Smooth muscle cell (in vitro differentiated cells): ENCODE results near the gene PSMB11. TPM values are rescaled to one million over a fixed set of nuclear protein-coding genes. Genes with fewer than 3 reads are reported as not detected.

Experiments used
- DNase-seq: peaks from one replicate; lab custom pipeline; 2025; ENCODE audit not compliant: unreplicated experiment; lab: John Stamatoyannopoulos, UW
- H2AFZ ChIP-seq: fragments of 200-600 bp; sonication (generic); 2 replicates; pipeline ENCODE4 v1.6.0; 2016; ENCODE audit warnings: antibody characterized with exemption, low read depth, mild to moderate bottlenecking
- H3F3A ChIP-seq: fragments of 200-600 bp; sonication (generic); 2 replicates; pipeline ENCODE4 v1.6.0; 2017; ENCODE audit warnings: antibody characterized with exemption, low read depth
- H3K27ac ChIP-seq: fragments of 200-600 bp; sonication (generic); 2 replicates; pipeline ENCODE4 v1.5.1; 2016; ENCODE audit warnings: low read depth, mild to moderate bottlenecking
- H3K27me3 ChIP-seq: fragments of 200-600 bp; sonication (generic); 2 replicates; pipeline ENCODE4 v1.6.1; 2016; ENCODE audit warnings: low read depth, mild to moderate bottlenecking
- H3K36me3 ChIP-seq: fragments of 200-600 bp; sonication (generic); 2 replicates; pipeline ENCODE4 v1.5.1; 2016; ENCODE audit warnings: low read depth
- H3K4me1 ChIP-seq: fragments of 200-600 bp; sonication (generic); 2 replicates; pipeline ENCODE4 v1.5.1; 2016; ENCODE audit warnings: low read depth
- H3K4me2 ChIP-seq: fragments of 200-600 bp; sonication (generic); 2 replicates; pipeline ENCODE4 v1.6.0; 2016; ENCODE audit warnings: mild to moderate bottlenecking
- H3K4me3 ChIP-seq: fragments of 200-600 bp; sonication (generic); 2 replicates; pipeline ENCODE4 v1.5.1; 2016; ENCODE audit warnings: mild to moderate bottlenecking
- H3K79me2 ChIP-seq: fragments of 200-600 bp; sonication (generic); 2 replicates; pipeline ENCODE4 v1.6.0; 2016; ENCODE audit warnings: low read depth, mild to moderate bottlenecking
- H3K9ac ChIP-seq: fragments of 200-600 bp; sonication (generic); 2 replicates; pipeline ENCODE4 v1.6.0; 2016; ENCODE audit warnings: low read depth
- H3K9me3 ChIP-seq: fragments of 200-600 bp; sonication (generic); replicated peaks from 2 replicates; pipeline ENCODE4 v1.5.1; 2016; ENCODE audit warnings: low read depth
- H4K20me1 ChIP-seq: fragments of 200-600 bp; sonication (generic); 2 replicates; pipeline ENCODE4 v1.6.0; 2016; ENCODE audit warnings: low read depth
- WGBS: methylation state at CpG from one replicate; pipeline ENCODE4 v1.1.7; 2016; ENCODE audit warnings: low lambda C conversion rate; 5-methylcytosine and 5-hydroxymethylcytosine counted together
- polyA plus RNA-seq: library from polyadenylated mRNA; unstranded; fragments of >200 nt; fragmentation: Nextera tagmentation; extraction: Ambion mirVana; gene quantifications from 2 replicates; pipeline ENCODE4 v1.2.1, GENCODE V29; 2016
- total RNA-seq: library from RNA; depleted of rRNA; stranded (reverse); fragments of >200 nt; gene quantifications from 2 replicates; pipeline ENCODE4 v1.2.3, GENCODE V29; 2014
- TF ChIP-seq, protein P1 (sequence below): fragments of 200-600 bp; sonication (generic); IDR thresholded peaks from 2 replicates; pipeline ENCODE4 v1.5.1; 2017; ENCODE audit warnings: borderline replicate concordance, mild to moderate bottlenecking, antibody characterized with exemption; ENCODE audit not compliant: insufficient read depth, poor library complexity, severe bottlenecking

PSMB11 gene
- total and polyA plus RNA-seq, 2 experiments from 2014 or later: not detected

DNA sequence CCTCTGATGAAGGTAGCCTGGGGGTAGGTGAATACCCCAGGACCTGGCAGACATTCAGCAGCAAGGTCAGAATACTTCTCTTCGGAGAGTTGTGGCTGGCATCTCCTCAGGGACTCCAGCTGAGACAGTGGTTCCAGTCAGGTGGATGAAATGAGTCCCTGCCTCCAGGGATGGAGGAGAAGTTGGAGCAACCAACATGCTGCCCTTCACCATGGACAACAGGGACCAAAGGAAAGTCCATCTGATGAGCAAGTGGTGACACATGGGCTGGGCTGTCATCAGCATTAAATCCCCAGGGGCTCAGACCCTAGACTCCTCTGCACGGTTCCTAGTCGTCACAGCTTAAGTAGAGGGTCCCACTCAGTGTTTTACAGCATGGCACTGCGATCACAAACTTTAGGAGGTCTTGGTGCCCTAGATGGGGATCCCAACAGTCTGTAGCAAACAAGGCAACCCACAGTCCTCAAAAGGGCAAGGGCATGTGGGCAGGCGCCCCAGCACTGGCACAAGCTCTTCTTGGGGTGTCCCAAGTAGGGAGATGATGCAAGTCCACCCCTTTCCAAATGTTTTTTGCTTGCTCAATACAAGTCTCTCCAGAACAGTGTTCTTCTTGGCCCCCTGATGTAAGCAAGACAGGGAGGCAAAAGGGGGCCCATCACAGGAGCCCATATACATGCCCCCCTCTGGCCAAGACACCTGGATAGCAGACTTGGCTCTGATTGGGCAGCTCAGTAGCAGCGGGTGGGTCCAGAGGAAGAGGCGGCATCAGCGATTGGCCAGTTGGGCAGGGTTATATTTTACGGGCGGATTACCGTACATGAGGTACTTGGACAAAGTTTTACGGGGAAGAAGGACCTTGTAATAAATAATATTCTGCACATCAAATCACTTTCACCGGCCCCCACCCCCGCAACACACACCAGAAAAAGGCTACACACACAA is 26.1 kb downstream of the PSMB11 start:
- 92% methylated on average over 14 of the region's 14 CpGs for WGBS
- Histone ChIP-seq H3K9ac (no peak overlapping the region), H3K79me2 (peaks cover 58% of the 10 kb centered on the region)

DNA sequence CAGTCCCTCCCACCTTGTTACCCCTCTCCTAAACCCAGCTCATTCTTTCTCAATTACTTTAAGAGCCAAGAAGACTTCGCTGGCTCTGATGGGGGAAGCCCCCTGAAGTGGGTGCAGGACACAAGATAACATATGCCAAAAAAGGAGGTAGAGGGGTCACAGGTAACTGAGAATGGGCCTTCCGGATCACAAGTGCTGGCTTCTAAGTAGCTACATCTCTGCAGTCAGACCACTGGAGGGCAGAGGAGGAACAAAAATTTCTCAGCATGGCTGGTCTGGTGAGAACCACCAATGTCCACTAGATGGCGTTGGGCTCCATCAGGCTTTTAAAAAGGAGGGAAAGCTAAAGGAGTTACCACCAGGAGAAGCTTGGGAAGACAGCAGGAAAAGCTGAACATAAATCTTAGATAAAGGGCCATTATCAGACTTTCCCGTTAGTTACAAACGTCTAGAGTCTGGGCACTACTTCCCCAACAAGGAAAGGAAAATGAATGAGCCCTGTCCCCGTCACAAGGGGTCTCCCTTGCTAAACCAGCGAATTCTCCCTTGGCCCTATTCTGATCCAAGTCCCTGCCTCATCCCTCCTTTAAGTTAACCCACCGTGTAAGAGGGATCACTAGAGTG is 26.9 kb downstream of the PSMB11 start:
- no peak for DNase-seq
- Histone ChIP-seq H3F3A (peaks cover 40% of the 10 kb centered on the region), H3K4me1 (peaks cover 26% of the 10 kb centered on the region), H3K4me3 (no peak overlapping the region), H3K9ac (no peak overlapping the region), H3K9me3 (no peaks in the 10 kb centered on the region), H3K79me2 (peaks cover 62% of the 10 kb centered on the region), H2AFZ (no peak overlapping the region), H3K27me3 (no peaks in the 10 kb centered on the region), H3K4me2 (peak overlapping the region; percentile 50), H4K20me1 (peaks cover 59% of the 10 kb centered on the region), H3K27ac (peak overlapping the region; percentile 52), H3K36me3 (peaks cover 7% of the 10 kb centered on the region)
- 26% methylated on average over 8 of the region's 8 CpGs for WGBS
- TF ChIP-seq, protein P1, sequence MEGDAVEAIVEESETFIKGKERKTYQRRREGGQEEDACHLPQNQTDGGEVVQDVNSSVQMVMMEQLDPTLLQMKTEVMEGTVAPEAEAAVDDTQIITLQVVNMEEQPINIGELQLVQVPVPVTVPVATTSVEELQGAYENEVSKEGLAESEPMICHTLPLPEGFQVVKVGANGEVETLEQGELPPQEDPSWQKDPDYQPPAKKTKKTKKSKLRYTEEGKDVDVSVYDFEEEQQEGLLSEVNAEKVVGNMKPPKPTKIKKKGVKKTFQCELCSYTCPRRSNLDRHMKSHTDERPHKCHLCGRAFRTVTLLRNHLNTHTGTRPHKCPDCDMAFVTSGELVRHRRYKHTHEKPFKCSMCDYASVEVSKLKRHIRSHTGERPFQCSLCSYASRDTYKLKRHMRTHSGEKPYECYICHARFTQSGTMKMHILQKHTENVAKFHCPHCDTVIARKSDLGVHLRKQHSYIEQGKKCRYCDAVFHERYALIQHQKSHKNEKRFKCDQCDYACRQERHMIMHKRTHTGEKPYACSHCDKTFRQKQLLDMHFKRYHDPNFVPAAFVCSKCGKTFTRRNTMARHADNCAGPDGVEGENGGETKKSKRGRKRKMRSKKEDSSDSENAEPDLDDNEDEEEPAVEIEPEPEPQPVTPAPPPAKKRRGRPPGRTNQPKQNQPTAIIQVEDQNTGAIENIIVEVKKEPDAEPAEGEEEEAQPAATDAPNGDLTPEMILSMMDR: peak; percentile 95

More for the DNA sequence above, 26.1 kb downstream of the PSMB11 start:
- H2AFZ ChIP-seq: no peak overlapping the region
- TF ChIP-seq, protein P1: no peak
- H3K9me3 ChIP-seq: no peaks in the 10 kb centered on the region
- no peak for DNase-seq
- H3K4me1 ChIP-seq: peaks cover 26% of the 10 kb centered on the region
- peaks cover 44% of the 10 kb centered on the region for H3F3A ChIP-seq
- H3K4me3 ChIP-seq: no peak overlapping the region
- H3K27me3 ChIP-seq: no peaks in the 10 kb centered on the region
- H3K27ac ChIP-seq: no peak overlapping the region
- peak overlapping the region; percentile 50 for H3K4me2 ChIP-seq
- H4K20me1 ChIP-seq: peaks cover 66% of the 10 kb centered on the region
- peaks cover 7% of the 10 kb centered on the region for H3K36me3 ChIP-seq

DNA sequence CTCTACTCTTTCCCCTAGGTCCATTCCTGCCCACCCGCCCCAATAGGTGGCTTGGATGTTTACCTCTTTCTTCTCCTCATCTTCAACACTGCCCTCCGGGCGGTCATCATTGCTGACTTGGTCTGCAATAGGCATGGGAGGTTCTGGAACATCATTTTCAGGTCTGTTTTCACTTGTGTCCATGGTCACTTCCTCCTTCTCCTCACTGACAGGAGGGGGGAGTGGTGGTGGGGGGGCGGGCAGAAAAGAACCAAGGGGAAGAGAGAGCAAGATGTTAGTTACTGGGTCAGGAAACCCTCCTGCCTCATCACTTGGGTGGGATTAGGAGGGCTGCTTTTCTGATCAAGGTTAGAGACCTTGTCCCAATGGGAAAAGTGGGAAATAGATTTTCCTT is 27.4 kb downstream of the PSMB11 start:
- H3K79me2 ChIP-seq: peaks cover 62% of the 10 kb centered on the region
- 57% methylated on average over 4 of the region's 4 CpGs for WGBS
- H3K27me3 ChIP-seq: no peaks in the 10 kb centered on the region

More for the DNA sequence above, 27.4 kb downstream of the PSMB11 start:
- TF ChIP-seq, protein P1: no peak
- Histone ChIP-seq H3K36me3 (peaks cover 7% of the 10 kb centered on the region), H3K9ac (peak overlapping the region; percentile 11), H3K27ac (peak overlapping the region; percentile 52), H3K9me3 (no peaks in the 10 kb centered on the region), H4K20me1 (peaks cover 54% of the 10 kb centered on the region), H3K4me2 (peak overlapping the region; percentile 44), H3F3A (peaks cover 35% of the 10 kb centered on the region), H3K4me1 (peaks cover 26% of the 10 kb centered on the region), H3K4me3 (no peak overlapping the region), H2AFZ (no peak overlapping the region)
- no peak for DNase-seq
